AG09309 (cell line): ENCODE results near the gene UBE2C.
"Not testable (repeated sequence)": the region's sequence is repeated elsewhere in the genome, so short reads cannot be mapped to it uniquely, and the experiment has no call there.

Source experiments
- DNase-seq: peaks from one replicate; pipeline ENCODE4 v3.0.0-alpha.2; 2010; ENCODE audit warnings: low read depth
- H3K4me3 ChIP-seq: 2 replicates; pipeline ENCODE4 v1.5.1; 2011; ENCODE audit warnings: mild to moderate bottlenecking, low read depth, low read length, moderate library complexity; ENCODE audit not compliant: control insufficient read depth
- CTCF ChIP-seq: IDR thresholded peaks from 2 replicates; pipeline ENCODE4 v1.5.1; 2011; ENCODE audit warnings: mild to moderate bottlenecking, low read depth, low read length, inconsistent platforms; ENCODE audit not compliant: insufficient read depth, control insufficient read depth; ENCODE audit errors: missing control alignments

Gene UBE2C

GRCh38 chr20:45812157-45813005 is at the start of gene UBE2C:
Gene UBE2C, plus strand, starts transcription at chr20:45812644. Its CDS starts 52 bp downstream, at chr20:45812696.
- peak within 1 kb of the TSS; percentile 91 for H3K4me3 ChIP-seq
- DNase-seq = peak; percentile 99

GRCh38 chr20:45764618-45765282 is 47.7 kb upstream of the UBE2C start:
- DNase-seq, H3K4me3 ChIP-seq: not testable (repeated sequence)

More at GRCh38 chr20:45812157-45813005, at the start of gene UBE2C:
- TF ChIP-seq CTCF = no peak

- no peak for DNase-seq
- no peak overlapping the region for H3K4me3 ChIP-seq
- TF ChIP-seq CTCF = no peak
Observed at GRCh38 chr20:45765307-45765875, 47.1 kb upstream of the UBE2C start.

GRCh38 chr20:45765980-45766379 is 46.5 kb upstream of the UBE2C start:
- no peak for TF ChIP-seq CTCF
- H3K4me3 ChIP-seq = no peak overlapping the region
- no peak for DNase-seq

GRCh38 chr20:45768479-45768878 is 44.0 kb upstream of the UBE2C start:
- TF ChIP-seq CTCF = no peak

GRCh38 chr20:45771182-45771759 is 41.2 kb upstream of the UBE2C start:
- H3K4me3 ChIP-seq = no peak overlapping the region
- DNase-seq = no peak
- TF ChIP-seq CTCF = peak; percentile 86

More at GRCh38 chr20:45768479-45768878, 44.0 kb upstream of the UBE2C start:
- DNase-seq = no peak
- no peak overlapping the region for H3K4me3 ChIP-seq
